Right renal pelvis (tissue), 4 donors: Measurements from ENCODE around the gene HOXC13. TPM values are rescaled to one million over a fixed set of nuclear protein-coding genes. Genes with fewer than 3 reads are reported as not detected.

ENCODE experiments used
- DNase-seq, 4 donors: peaks; one replicate each; pipeline ENCODE4 v3.0.0-alpha.2; 2013; ENCODE audit warnings: low read depth in 4 of 4, low spot score in 3 of 4, missing footprints in 1 of 4
- polyA plus RNA-seq, 4 donors: library from polyadenylated mRNA; unstranded; fragments of 120-200 nt; gene quantifications; one replicate each; pipeline ENCODE4 v1.2.1, GENCODE V29; 2013; ENCODE audit not compliant: insufficient read length in 4 of 4

Gene HOXC13
- polyA plus RNA-seq, 4 donors, result not detected

GRCh38 chr12:53968214-53969127, 29.8 kb downstream of the HOXC13 start:
- DNase-seq, result no peak

- no peak for DNase-seq
These were observed 31.1 kb downstream of the HOXC13 start for GRCh38 chr12:53969588-53970259.

GRCh38 chr12:53970451-53970850, 31.8 kb downstream of the HOXC13 start:
- DNase-seq, result no peak

GRCh38 chr12:53971129-53971528, 32.5 kb downstream of the HOXC13 start:
- no peak for DNase-seq

GRCh38 chr12:53971686-53972085, 33.1 kb downstream of the HOXC13 start:
- no peak for DNase-seq

GRCh38 chr12:53972152-53972702, 33.6 kb downstream of the HOXC13 start:
- no peak for DNase-seq

GRCh38 chr12:53972722-53973235, 34.1 kb downstream of the HOXC13 start, which contains the start of gene HOXC11:
Gene HOXC11 (plus strand): TSS chr12:53973126. CDS start chr12:53973242, 116 bp downstream.
- no peak for DNase-seq

GRCh38 chr12:53973236-53974042, 34.8 kb downstream of the HOXC13 start:
- no peak for DNase-seq

GRCh38 chr12:53974084-53975063, 35.7 kb downstream of the HOXC13 start, which contains the start of gene HOTAIR:
Gene HOTAIR (minus strand): TSS chr12:53974954.
- DNase-seq, result no peak

GRCh38 chr12:53975064-53975471, 36.4 kb downstream of the HOXC13 start:
- DNase-seq, result no peak

GRCh38 chr12:53975479-53976152, 37.0 kb downstream of the HOXC13 start:
- no peak for DNase-seq

GRCh38 chr12:53976172-53976822, 37.7 kb downstream of the HOXC13 start:
- DNase-seq, result no peak

GRCh38 chr12:53976823-53977595, 38.4 kb downstream of the HOXC13 start:
- DNase-seq, result no peak

- no peak for DNase-seq
These were observed 39.2 kb downstream of the HOXC13 start for GRCh38 chr12:53977596-53978445.

GRCh38 chr12:53978477-53979356, 40.1 kb downstream of the HOXC13 start:
- DNase-seq, result no peak
